GM12865 (cell line): ENCODE data around the gene TBP.
"Not testable (repeated sequence)": the region's sequence is repeated elsewhere in the genome, so short reads cannot be mapped to it uniquely, and the experiment has no call there.

Source experiments
- DNase-seq: peaks from one replicate; pipeline ENCODE4 v3.0.0; 2010; ENCODE audit warnings: low read depth
- H3K4me3 ChIP-seq: 2 replicates; pipeline ENCODE4 v1.5.1; 2011; ENCODE audit warnings: mild to moderate bottlenecking, low read depth, low read length, control low read depth
- CTCF ChIP-seq: IDR thresholded peaks from 2 replicates; pipeline ENCODE4 v1.5.1; 2011; ENCODE audit warnings: low read length, control low read depth, low read depth, inconsistent platforms; ENCODE audit not compliant: insufficient read depth; ENCODE audit errors: missing control alignments

TBP gene

DNA sequence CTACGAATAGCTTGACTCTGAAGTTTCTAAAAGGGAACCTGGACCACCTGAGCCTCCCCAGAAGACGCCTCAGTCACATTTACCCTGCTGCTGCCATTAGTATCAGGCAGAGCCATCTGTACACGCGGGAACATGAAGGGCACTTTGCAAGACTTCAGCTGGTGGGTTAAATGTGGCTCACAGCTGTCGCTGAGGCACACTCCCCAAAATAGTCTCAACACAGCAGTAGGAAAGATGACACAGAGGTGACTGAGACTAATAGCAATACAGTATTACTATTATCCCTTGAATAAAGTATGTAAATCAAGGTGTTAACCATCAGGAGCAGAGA, 30.0 kb upstream of the TBP start:
- TF ChIP-seq CTCF: no peak
- no peak for DNase-seq
- no peak overlapping the region for H3K4me3 ChIP-seq

GRCh38 chr6:170525795-170526194, 28.4 kb upstream of the TBP start:
- no peak for TF ChIP-seq CTCF

DNA sequence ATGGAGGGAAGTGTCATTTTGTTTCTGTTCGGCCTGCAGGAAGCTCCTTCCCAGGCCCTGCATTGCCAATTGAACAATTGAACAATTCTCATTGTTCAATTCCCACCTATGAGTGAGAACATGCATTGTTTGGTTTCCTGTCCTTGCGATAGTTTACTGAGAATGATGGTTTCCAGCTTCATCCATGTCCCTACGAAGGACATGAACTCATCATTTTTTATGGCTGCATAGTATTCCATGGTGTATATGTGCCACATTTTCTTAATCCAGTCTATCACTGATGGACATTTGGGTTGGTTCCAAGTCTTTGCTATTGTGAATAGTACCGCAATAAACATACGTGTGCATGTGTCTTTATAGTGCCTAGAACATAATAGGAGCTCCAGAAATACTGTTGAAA, 26.2 kb upstream of the TBP start:
- H3K4me3 ChIP-seq, DNase-seq: not testable (repeated sequence)

More at GRCh38 chr6:170525795-170526194, 28.4 kb upstream of the TBP start:
- DNase-seq: no peak
- no peak overlapping the region for H3K4me3 ChIP-seq

- peak; percentile 87 for TF ChIP-seq CTCF
- H3K4me3 ChIP-seq: no peak overlapping the region
- DNase-seq: peak; percentile 66
Observed at GRCh38 chr6:170529839-170530469, 24.2 kb upstream of the TBP start.

DNA sequence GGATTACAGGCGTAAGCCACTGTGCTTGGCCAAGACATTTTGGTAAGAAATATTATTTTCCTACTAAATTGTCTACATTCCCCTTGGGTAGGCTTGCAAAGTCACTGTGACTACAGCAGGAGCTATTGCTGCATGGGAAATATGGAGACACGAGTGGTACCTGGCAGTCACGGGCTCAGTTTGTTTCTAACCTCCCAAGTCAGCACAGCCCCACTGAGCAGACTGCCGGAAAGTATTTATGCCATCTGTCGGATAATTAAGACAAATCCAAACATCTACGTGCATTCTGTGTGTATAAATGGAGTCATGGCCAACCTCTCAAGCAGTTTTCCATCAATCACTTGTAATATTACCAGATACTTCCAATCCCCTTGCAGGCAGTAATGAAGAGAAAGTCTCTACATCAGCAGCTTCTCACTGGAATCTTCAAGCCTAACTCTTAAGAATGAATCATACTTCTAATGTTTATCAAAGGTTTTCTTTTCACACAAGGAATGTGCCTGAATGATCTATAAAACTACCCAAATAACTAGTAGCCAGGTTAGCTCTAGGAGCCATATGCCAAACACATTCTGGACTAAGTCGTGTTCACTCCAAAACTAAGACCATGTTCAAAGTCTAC, 21.2 kb upstream of the TBP start:
- TF ChIP-seq CTCF: no peak
- no peak overlapping the region for H3K4me3 ChIP-seq
- DNase-seq: no peak

- no peak for DNase-seq
- no peak overlapping the region for H3K4me3 ChIP-seq
- TF ChIP-seq CTCF: no peak
Observed at GRCh38 chr6:170533792-170534191, 20.4 kb upstream of the TBP start.

- DNase-seq: no peak
- TF ChIP-seq CTCF: no peak
- no peak overlapping the region for H3K4me3 ChIP-seq
Observed at GRCh38 chr6:170535004-170535403, 19.2 kb upstream of the TBP start.
